ENCODE results near the gene RACGAP1.

Gene RACGAP1

DNA sequence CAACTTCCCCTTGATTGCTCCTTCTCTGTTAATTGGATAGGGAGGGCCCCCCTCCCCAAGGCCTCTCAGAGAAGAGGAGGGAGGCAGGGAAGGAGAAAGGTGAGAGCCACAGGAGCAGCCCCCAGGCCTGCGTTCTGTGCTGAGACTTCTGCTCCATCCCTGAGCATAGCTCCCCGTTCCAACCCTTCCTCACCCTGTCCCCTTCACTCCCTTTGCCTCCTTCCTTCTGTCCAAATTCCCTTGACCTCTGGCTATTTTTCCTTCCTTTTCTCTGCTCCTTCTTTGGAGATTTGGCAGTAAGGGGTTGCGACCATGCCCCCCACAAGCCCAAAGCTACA is 31.3 kb upstream of the RACGAP1 start:
- H3K4me3 ChIP-seq (replicated peaks in 1 of 2; ENCODE audit: low read depth in 2 of 2, low read length in 2 of 2) = peak overlapping the region in 1 of 2 donors; percentile 63
- no peak for DNase-seq (ENCODE audit: low read depth in 2 of 2)
- TF ChIP-seq CTCF (IDR thresholded peaks at IDR 0.05; ENCODE audit: low read depth, low read length) = no peak

DNA sequence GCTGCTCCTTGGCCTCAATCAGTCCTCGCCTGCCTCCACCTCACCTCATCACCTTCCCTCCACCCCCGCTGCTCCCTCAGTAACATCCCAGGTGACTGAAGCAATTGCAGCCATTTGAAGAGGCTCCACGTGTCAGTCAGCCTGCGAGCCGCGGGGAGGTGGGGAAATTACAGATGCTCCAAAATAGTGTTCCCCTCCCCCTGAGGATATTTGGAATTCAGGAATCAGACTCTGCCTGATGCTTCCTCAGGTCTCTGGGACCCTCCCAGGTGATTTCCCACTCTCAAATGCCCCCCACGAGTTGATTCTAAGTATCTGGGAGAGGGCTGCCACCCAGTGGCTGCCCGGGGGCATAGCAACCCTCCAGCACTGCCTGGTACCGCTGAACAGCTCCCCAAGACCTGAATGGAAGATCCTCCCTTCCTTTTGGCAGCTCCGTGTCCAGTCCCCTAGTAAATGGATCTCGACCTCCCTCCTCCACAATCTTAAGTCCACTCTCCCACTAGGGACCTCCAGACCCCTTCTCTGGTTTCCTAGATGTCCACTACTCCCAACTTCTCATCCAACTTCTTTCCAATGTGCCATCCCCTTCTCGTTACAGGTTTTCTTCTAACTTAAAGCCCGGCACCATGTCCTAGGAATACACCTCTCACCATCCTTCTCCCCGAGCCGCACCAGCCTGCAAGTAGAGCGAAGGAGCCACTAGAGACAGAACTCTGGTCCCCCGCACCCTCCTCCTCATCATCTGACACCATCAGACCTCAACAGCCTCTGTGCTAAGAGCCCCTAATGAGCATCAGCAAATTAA is 30.7 kb upstream of the RACGAP1 start:
- H3K4me3 ChIP-seq (replicated peaks in 1 of 2; ENCODE audit: low read depth in 2 of 2, low read length in 2 of 2) = no peak overlapping the region
- peak; percentile 54 to 56 for DNase-seq (ENCODE audit: low read depth in 2 of 2)
- peak; percentile 99 for TF ChIP-seq CTCF (IDR thresholded peaks at IDR 0.05; ENCODE audit: low read depth, low read length)

GRCh38 chr12:50053583-50053982 is 28.3 kb upstream of the RACGAP1 start:
- TF ChIP-seq CTCF (IDR thresholded peaks at IDR 0.05; ENCODE audit: low read depth, low read length) = no peak

GRCh38 chr12:50052964-50053363 is 27.7 kb upstream of the RACGAP1 start:
- H3K4me3 ChIP-seq (replicated peaks in 1 of 2; ENCODE audit: low read depth in 2 of 2, low read length in 2 of 2) = no peak overlapping the region
- TF ChIP-seq CTCF (IDR thresholded peaks at IDR 0.05; ENCODE audit: low read depth, low read length) = no peak
- DNase-seq (ENCODE audit: low read depth in 2 of 2) = no peak

More at GRCh38 chr12:50053583-50053982, 28.3 kb upstream of the RACGAP1 start:
- no peak for DNase-seq (ENCODE audit: low read depth in 2 of 2)
- no peak overlapping the region for H3K4me3 ChIP-seq (replicated peaks in 1 of 2; ENCODE audit: low read depth in 2 of 2, low read length in 2 of 2)

DNA sequence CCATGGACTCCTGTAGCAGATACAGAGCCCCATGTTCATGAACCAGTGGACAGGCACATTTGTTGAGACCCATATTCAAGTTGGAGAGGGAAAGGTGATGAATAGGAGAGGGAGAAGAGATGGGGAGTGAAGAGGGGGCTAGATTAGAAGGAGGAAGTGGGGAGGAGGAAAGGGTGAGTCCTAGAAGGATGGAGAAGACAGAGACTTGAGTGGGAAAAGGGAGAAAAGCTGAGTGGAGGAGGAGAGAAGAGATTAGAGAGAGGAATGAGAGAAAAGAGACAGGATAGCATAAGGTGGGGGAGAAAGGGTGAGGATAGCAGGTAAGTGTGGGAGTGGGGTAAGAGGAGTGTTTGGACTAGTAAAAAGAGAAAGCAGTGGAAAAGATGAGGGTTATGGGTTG is 27.2 kb upstream of the RACGAP1 start:
- no peak for TF ChIP-seq CTCF (IDR thresholded peaks at IDR 0.05; ENCODE audit: low read depth, low read length)
- H3K4me3 ChIP-seq (replicated peaks in 1 of 2; ENCODE audit: low read depth in 2 of 2, low read length in 2 of 2) = no peak overlapping the region
- DNase-seq (ENCODE audit: low read depth in 2 of 2) = no peak

- no peak for TF ChIP-seq CTCF (IDR thresholded peaks at IDR 0.05; ENCODE audit: low read depth, low read length)
- no peak for DNase-seq (ENCODE audit: low read depth in 2 of 2)
- no peak overlapping the region for H3K4me3 ChIP-seq (replicated peaks in 1 of 2; ENCODE audit: low read depth in 2 of 2, low read length in 2 of 2)
Measured at GRCh38 chr12:50051101-50051806, 26.0 kb upstream of the RACGAP1 start.

Data from cardiac fibroblast (primary cell).